K562 (cell line): Measurements from ENCODE around the gene MPI. TPM values are rescaled to one million over a fixed set of nuclear protein-coding genes. Genes with fewer than 3 reads are reported as not detected.

Source experiments
- CC2D1A ChIP-seq: fragments of 450-650 bp; IDR thresholded peaks from 2 replicates; pipeline ENCODE4 v1.6.1; 2017; ENCODE audit warnings: mild to moderate bottlenecking
- CTCF ChIP-seq, 3 experiments: IDR thresholded peaks in 2 of 3; conservative IDR thresholded peaks in 1 of 3; 2 replicates each; pipeline ENCODE4 v1.5.1; 2011 to 2012; ENCODE audit warnings: low read length in 3 of 3, mild to moderate bottlenecking in 3 of 3, control low read depth in 2 of 3, improper control_type of control experiment in 1 of 3, inconsistent platforms in 1 of 3, low read depth in 1 of 3, mixed read lengths in 1 of 3, moderate library complexity in 1 of 3; ENCODE audit not compliant: insufficient read depth in 2 of 3
- ZNF407 ChIP-seq: fragments of 450-650 bp; IDR thresholded peaks from 2 replicates; pipeline ENCODE4 v1.6.1; 2016; ENCODE audit warnings: low read depth
- polyA plus RNA-seq, 8 experiments: library from polyadenylated mRNA; depleted of rRNA in 4 of 8; stranded (reverse) in 5 of 8; unstranded in 3 of 8; fragments of >200 nt; fragmentation: Nextera tagmentation in 2 of 8; fragmentation: Illumina TruSeq in 1 of 8; extraction: Ambion mirVana in 2 of 8; extraction: Trizol in 1 of 8; gene quantifications; 2 replicates each; pipeline versions ENCODE4 v1.2.1 to v1.2.3, GENCODE V29; 2011 to 2014; ENCODE audit warnings: inconsistent platforms in 1 of 8, missing spikeins in 1 of 8
- total RNA-seq, 7 experiments: library from RNA; depleted of rRNA in 6 of 7; stranded (reverse); fragments of >200 nt in 6 of 7; fragmentation: Illumina TruSeq in 2 of 7; extraction: Trizol in 2 of 7; gene quantifications; 2 replicates each; pipeline versions ENCODE4 v1.2.1 to v1.2.3, GENCODE V29; 2011 to 2021; ENCODE audit warnings: low replicate concordance in 1 of 7
- TF ChIP-seq, protein P1 (sequence below): fragments of 250-450 bp; sonication (Bioruptor Pico); IDR thresholded peaks from 2 replicates; pipeline ENCODE4 v1.5.0; 2021

MPI gene
- total and polyA plus RNA-seq, 9 of the 15 experiments (the other 6 are each of a cell fraction or from before 2014, with no cell fraction given), result 30.7 to 105 (median 40.5) TPM

DNA sequence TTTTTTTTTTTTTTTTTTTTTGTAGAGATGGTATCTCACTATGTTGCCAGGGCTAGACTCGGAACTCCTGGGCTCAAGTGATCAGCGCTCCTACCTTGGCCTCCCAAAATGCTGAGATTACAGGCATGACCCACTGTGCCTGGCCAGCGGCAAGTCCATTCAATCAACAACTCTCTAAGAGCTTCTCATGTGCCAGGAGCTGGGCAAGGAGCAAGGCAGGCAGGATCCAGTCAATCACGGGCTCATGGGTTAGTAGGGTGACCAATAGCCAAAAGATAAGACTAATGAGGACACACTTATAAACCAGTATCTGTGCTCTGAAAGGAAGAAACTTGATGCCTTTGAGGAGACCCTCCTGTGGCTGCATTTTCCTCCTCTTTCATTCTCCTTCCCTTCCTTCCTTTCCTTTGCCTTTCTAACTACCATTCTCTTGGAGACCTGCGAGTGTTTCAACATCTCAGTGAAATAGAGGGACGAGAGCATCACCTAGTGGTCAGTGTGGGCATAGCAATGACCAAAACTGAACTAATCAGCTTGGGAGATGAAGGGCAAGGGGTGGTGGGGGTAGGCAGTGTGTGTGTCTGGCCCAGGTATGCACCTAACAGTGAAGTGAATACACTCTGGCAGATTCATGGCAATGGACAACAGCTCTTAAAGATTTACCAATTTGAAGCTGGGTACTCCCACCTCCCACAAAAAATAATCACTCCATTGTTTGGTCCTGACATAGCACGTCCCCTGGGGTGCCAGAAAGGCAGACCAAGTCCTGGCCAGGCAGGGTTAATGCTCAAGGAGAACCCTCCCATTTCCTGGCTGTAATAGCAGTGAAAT lies 60.5 kb downstream of the MPI start (continued):
- TF ChIP-seq ZNF407 (no peak), CTCF (IDR thresholded peaks at IDR 0.05 in 2 of 3, conservative IDR thresholded peaks at IDR 0.05 in 1 of 3; ENCODE audit: insufficient read depth in 2 of 3, low read depth in 1 of 3, low read length in 3 of 3) (peak; percentile 92 to 99 (median 98)), CC2D1A (peak; percentile 53; the same call in 1 of the 2 replicates)
- TF ChIP-seq, protein P1, sequence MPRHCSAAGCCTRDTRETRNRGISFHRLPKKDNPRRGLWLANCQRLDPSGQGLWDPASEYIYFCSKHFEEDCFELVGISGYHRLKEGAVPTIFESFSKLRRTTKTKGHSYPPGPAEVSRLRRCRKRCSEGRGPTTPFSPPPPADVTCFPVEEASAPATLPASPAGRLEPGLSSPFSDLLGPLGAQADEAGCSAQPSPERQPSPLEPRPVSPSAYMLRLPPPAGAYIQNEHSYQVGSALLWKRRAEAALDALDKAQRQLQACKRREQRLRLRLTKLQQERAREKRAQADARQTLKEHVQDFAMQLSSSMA (CRISPR knock-in tag), result no peak
